Upper lobe of right lung (tissue), 1 donor: ENCODE data around the gene GP1BB. TPM values are rescaled to one million over a fixed set of nuclear protein-coding genes. Genes with fewer than 3 reads are reported as not detected.
A peak's percentile ranks its signal among the peaks of the same experiment; 100 is the strongest.

Experiments used
- ATAC-seq: fragments of 200-7000 bp; cut with Tn5 transposase; one replicate; pipeline ENCODE4 v1.9.1; 2020; ENCODE audit warnings: mild to moderate bottlenecking, moderate library complexity
- DNase-seq: peaks from one replicate; pipeline ENCODE4 v3.0.0-alpha.2; 2020
- H3K27ac ChIP-seq: fragments of 200-600 bp; one replicate; pipeline ENCODE4 v1.8.0; 2022
- H3K27me3 ChIP-seq: fragments of 200-600 bp; one replicate; pipeline ENCODE4 v1.8.0; 2022; ENCODE audit warnings: mild to moderate bottlenecking
- H3K36me3 ChIP-seq: fragments of 200-600 bp; one replicate; pipeline ENCODE4 v1.8.0; 2022
- H3K4me1 ChIP-seq: fragments of 200-600 bp; one replicate; pipeline ENCODE4 v1.8.0; 2022
- H3K4me3 ChIP-seq: fragments of 200-600 bp; one replicate; pipeline ENCODE4 v1.8.0; 2022; ENCODE audit warnings: mild to moderate bottlenecking
- H3K9me3 ChIP-seq: fragments of 200-600 bp; one replicate; pipeline ENCODE4 v1.8.0; 2022
- CTCF ChIP-seq: fragments of 200-600 bp; IDR thresholded peaks from one replicate; pipeline ENCODE4 v1.8.0; 2022; ENCODE audit warnings: antibody characterized with exemption
- intact Hi-C: fragments of 100-400 bp; cut with DNase I; formaldehyde crosslinking; loops from one replicate; pipeline ENCODE4 v1.11.0; 2022
- total RNA-seq: library from RNA; stranded (reverse); fragmentation: NEBNext Ultra II Directional; extraction: Animal tissue kit (Norgen Biotek cat#: 25700); gene quantifications from one replicate; pipeline ENCODE4 v1.2.1, GENCODE V29; 2021
- donor health status: DM: no; HTN: yes; CAD: no; lungs with severe emphysema.

Gene GP1BB
- total RNA-seq, 1 donor from 2014 or later, result 1.3 TPM

DNA sequence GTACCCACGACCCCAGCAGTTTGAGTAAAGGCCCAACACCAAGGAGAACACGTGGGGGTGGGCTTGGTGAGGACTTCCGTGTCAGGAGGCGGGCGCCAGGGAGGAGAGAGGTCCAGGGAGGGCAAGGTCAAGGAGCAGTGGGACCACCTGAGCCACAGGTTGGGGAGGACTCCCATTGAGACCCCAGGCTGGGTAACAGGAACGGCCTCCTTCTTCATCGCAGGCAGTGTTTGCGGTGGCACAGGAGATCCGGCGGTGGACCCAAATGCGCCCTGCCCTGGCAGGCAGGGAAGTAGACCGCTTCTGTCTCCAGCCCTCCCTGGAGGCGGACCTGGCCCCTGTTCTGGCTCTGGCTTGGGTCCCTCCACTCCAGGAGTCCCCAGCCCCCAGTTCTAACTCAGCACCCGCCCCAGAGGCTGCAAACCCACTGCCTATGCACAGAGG is 31.4 kb downstream of the GP1BB start:
- no peak for ATAC-seq
- H3K4me3 ChIP-seq, result no peak overlapping the region
- no peak overlapping the region for H3K27ac ChIP-seq
- DNase-seq, result no peak
- intact Hi-C loops, result no loop called here
- TF ChIP-seq CTCF, result no peak
- H3K27me3 ChIP-seq, result peaks cover 90% of the 10 kb centered on the region
- no peaks in the 10 kb centered on the region for H3K9me3 ChIP-seq
- peaks cover 17% of the 10 kb centered on the region for H3K4me1 ChIP-seq
- no peaks in the 10 kb centered on the region for H3K36me3 ChIP-seq

- ATAC-seq (no peak), DNase-seq (no peak)
- no peaks in the 10 kb centered on the region for H3K36me3 ChIP-seq
- H3K9me3 ChIP-seq, result no peaks in the 10 kb centered on the region
- intact Hi-C loops, result no loop called here
- H3K27ac ChIP-seq, result no peak overlapping the region
- H3K4me1 ChIP-seq, result peaks cover 22% of the 10 kb centered on the region
- H3K4me3 ChIP-seq, result no peak overlapping the region
- no peak for TF ChIP-seq CTCF
- peaks cover 92% of the 10 kb centered on the region for H3K27me3 ChIP-seq
Observed at GRCh38 chr22:19755145-19755710, 31.9 kb downstream of the GP1BB start.

- Histone ChIP-seq H3K36me3 (no peaks in the 10 kb centered on the region), H3K4me3 (no peak overlapping the region), H3K4me1 (peaks cover 22% of the 10 kb centered on the region), H3K27ac (no peak overlapping the region), H3K9me3 (no peaks in the 10 kb centered on the region), H3K27me3 (peaks cover 92% of the 10 kb centered on the region)
- no peak for TF ChIP-seq CTCF
- ATAC-seq, result no peak
- intact Hi-C loops, result no loop called here
- DNase-seq, result no peak
Observed at GRCh38 chr22:19755722-19756287, 32.5 kb downstream of the GP1BB start.

GRCh38 chr22:19756288-19757128 is 33.2 kb downstream of the GP1BB start:
- intact Hi-C loops, result no loop called here
- Histone ChIP-seq H3K27me3 (peaks cover 90% of the 10 kb centered on the region), H3K4me1 (peaks cover 22% of the 10 kb centered on the region), H3K27ac (no peak overlapping the region), H3K4me3 (peak overlapping the region; percentile 34), H3K36me3 (no peaks in the 10 kb centered on the region), H3K9me3 (no peaks in the 10 kb centered on the region)
- DNase-seq (peak; percentile 87), ATAC-seq (peak; percentile 81)
- TF ChIP-seq CTCF, result peak; percentile 48

DNA sequence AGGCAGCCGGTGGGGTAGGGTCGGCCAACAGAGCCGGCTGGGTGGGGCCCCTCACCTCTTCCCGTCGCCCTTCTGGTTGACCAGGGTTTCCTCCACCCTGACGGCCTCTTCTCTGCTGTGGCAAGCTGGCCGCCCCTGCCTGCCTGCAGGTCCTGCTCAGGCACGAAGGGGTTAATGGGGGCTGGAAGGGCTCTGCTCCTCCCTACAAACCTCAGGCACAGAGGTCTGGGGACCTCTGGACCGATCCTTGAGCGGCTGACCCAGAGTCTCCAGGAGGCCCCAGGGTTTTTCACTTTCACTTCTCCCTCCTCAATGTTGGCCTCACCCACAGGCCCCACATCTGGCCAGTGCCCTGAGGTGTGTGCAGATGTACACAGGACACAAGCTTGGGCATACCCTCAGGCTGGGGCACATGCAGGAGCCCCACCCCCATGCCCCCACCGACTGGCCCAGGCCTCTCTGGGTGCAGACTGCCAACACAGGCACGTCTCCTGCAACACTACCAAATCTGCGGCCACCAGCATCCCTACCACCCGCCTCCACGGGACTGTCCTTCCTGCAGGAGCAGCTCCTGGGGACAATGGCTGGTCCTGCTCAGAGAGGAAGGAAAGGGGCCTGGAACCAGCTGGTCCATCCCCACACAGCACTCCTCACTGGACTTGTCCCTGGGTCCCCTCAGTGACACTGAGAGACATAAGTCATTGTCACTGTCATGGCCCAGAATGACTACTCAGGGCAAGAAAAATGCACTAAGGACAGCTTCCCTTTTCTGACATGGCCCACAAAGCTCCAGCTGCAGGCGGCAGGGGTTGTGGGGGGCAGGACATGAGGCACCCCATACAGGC is 34.0 kb downstream of the GP1BB start:
- no peak overlapping the region for H3K27ac ChIP-seq
- DNase-seq, result no peak
- H3K4me3 ChIP-seq, result peak overlapping the region; percentile 34
- peak; percentile 48 for ATAC-seq
- no peaks in the 10 kb centered on the region for H3K9me3 ChIP-seq
- TF ChIP-seq CTCF, result no peak
- peaks cover 22% of the 10 kb centered on the region for H3K4me1 ChIP-seq
- H3K36me3 ChIP-seq, result no peaks in the 10 kb centered on the region
- intact Hi-C loops, result no loop called here
- peaks cover 90% of the 10 kb centered on the region for H3K27me3 ChIP-seq
